GM19025 (cell line): ENCODE data around the gene SOS2.
"Not testable (repeated sequence)": the region's sequence is repeated elsewhere in the genome, so short reads cannot be mapped to it uniquely, and the experiment has no call there.

ENCODE experiments used
- ATAC-seq: cut with Tn5 transposase; IDR thresholded peaks from one replicate; pipeline ENCODE4 v1.9.1; 2021; ENCODE audit warnings: mild to moderate bottlenecking, low read depth, moderate library complexity; ENCODE audit not compliant: unreplicated experiment

Gene SOS2

GRCh38 chr14:50229681-50230080 is 1.7 kb downstream of the SOS2 start:
- no peak for ATAC-seq

GRCh38 chr14:50228313-50228712 is 3.1 kb downstream of the SOS2 start:
- ATAC-seq = no peak

- ATAC-seq = no peak
Observed at GRCh38 chr14:50225974-50226297, 5.4 kb downstream of the SOS2 start.

GRCh38 chr14:50225067-50225973 is 6.1 kb downstream of the SOS2 start:
- ATAC-seq = no peak

GRCh38 chr14:50222055-50222613 is 9.2 kb downstream of the SOS2 start:
- no peak for ATAC-seq

- no peak for ATAC-seq
Observed at GRCh38 chr14:50218501-50218900, 12.9 kb downstream of the SOS2 start.

- no peak for ATAC-seq
Observed at GRCh38 chr14:50215416-50215815, 16.0 kb downstream of the SOS2 start.

GRCh38 chr14:50213795-50214194 is 17.6 kb downstream of the SOS2 start:
- ATAC-seq = no peak

GRCh38 chr14:50212726-50213125 is 18.7 kb downstream of the SOS2 start:
- no peak for ATAC-seq

GRCh38 chr14:50210074-50210473 is 21.3 kb downstream of the SOS2 start:
- ATAC-seq = no peak

- no peak for ATAC-seq
Observed at GRCh38 chr14:50198499-50198898, 32.9 kb downstream of the SOS2 start.

- ATAC-seq = no peak
Observed at GRCh38 chr14:50191499-50191898, 39.9 kb downstream of the SOS2 start.

GRCh38 chr14:50186107-50186506 is 45.3 kb downstream of the SOS2 start:
- ATAC-seq = no peak

- ATAC-seq = no peak
Observed at GRCh38 chr14:50173891-50174290, 57.5 kb downstream of the SOS2 start.

- ATAC-seq = no peak
Observed at GRCh38 chr14:50171895-50172294, 59.5 kb downstream of the SOS2 start.

- ATAC-seq = not testable (repeated sequence)
Observed at GRCh38 chr14:50167381-50167780, 64.0 kb downstream of the SOS2 start.

- ATAC-seq = no peak
Observed at GRCh38 chr14:50156111-50156510, 75.3 kb downstream of the SOS2 start.

GRCh38 chr14:50148799-50149198 is 82.6 kb downstream of the SOS2 start:
- ATAC-seq = no peak

GRCh38 chr14:50139192-50139591 is 92.2 kb downstream of the SOS2 start:
- ATAC-seq = no peak

- no peak for ATAC-seq
Observed at GRCh38 chr14:50127802-50128201, 103.6 kb downstream of the SOS2 start.

GRCh38 chr14:50123062-50123461 is 108.3 kb downstream of the SOS2 start:
- ATAC-seq = no peak

GRCh38 chr14:50122291-50122690 is 109.1 kb downstream of the SOS2 start:
- no peak for ATAC-seq
